D721Med (cell line): Measurements from ENCODE around the gene IL1R1.

Experiments used
- DNase-seq: peaks from one replicate; pipeline ENCODE4 v3.0.0; 2011; ENCODE audit warnings: low spot score; ENCODE audit not compliant: insufficient read length
- FAIRE-seq: peaks from 2 replicates; lab custom pipeline; 2011; peaks lifted over from hg19 to GRCh38; lab: Jason Lieb, UNC
- CTCF ChIP-seq: IDR thresholded peaks from 2 replicates; pipeline ENCODE4 v1.5.1; 2012; ENCODE audit warnings: mild to moderate bottlenecking, control low read depth; ENCODE audit not compliant: insufficient read depth; ENCODE audit errors: missing control alignments

IL1R1 gene

GRCh38 chr2:102114290-102114721 lies 28.2 kb upstream of the IL1R1 start:
- no peak for TF ChIP-seq CTCF
- no peak for DNase-seq
- no peak for FAIRE-seq

DNA sequence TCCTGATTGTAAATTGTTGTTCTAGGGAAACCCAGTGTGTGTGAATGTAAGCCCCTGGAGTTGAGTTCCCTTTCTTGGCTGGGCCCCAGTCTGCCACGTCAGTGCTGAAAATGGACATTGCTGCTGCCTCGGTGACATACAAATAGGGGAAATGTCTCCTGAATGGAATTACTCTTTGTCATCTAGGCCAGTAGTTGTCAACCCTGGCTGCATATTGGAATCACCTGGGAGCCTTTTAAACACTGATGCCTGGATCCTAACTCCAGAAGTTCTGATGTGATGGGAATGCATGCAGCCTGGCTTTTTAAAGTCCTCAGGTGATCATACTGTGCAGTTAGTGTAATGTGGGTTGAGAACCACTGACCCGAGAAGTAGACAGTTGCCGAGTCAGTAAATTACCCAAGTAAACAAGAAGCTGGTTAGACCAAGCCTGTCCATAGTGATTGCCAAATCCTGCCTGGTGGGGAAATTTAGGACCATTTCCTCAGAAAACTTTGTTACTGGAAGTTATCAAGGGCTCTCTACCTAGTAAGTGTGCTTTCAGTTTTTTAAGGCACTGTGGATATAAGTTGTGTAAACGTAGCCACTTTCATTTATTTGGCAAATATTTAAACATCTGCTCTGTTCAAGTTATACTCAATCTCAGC lies 27.6 kb upstream of the IL1R1 start:
- no peak for TF ChIP-seq CTCF
- DNase-seq (no peak), FAIRE-seq (no peak)

DNA sequence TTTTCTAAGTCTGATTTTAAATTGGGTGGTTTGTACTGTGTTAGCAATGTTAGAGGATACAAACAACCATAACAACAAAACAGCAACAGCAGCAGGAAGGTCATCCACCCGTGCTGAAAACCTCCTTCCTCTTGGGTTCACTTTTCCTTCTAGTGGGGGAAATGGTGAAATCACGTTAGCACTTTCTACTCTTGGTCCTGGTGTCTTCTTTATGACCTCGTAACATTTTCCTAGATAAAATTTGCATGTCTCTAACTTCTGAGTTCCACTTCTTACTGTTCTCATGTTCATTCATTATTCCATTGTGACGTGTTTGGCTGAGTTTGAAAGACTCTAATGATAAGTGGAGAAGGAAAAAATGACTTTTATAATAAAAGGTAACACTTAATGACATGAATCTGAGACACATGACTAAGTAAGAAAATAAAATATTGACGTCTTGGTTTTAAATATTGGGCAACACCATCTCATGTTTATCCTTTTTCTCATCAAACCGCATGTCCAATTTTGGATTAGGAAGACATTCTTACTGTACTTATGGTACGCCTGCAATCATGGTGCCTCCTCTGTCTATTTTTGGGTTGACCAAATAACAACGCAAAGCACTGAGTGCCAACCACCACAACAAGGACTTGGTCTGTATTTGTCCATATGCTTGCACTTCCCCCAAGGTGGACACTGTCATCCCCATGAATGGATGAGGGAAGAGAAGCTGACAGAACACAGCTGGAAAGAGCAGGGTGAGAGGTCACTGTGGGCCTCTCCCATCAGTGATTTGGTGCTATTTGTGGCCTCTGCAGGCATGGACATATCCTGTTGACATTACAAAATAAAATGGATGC lies 25.7 kb upstream of the IL1R1 start:
- no peak for FAIRE-seq

GRCh38 chr2:102117472-102117858 lies 25.1 kb upstream of the IL1R1 start:
- no peak for TF ChIP-seq CTCF
- no peak for DNase-seq
- FAIRE-seq = no peak

More for the DNA sequence above, 25.7 kb upstream of the IL1R1 start:
- no peak for TF ChIP-seq CTCF
- DNase-seq = no peak

GRCh38 chr2:102119255-102119654 lies 23.3 kb upstream of the IL1R1 start:
- TF ChIP-seq CTCF = no peak
- no peak for DNase-seq
- no peak for FAIRE-seq

GRCh38 chr2:102120261-102120660 lies 22.3 kb upstream of the IL1R1 start:
- DNase-seq = no peak

More at GRCh38 chr2:102120261-102120660, 22.3 kb upstream of the IL1R1 start:
- no peak for TF ChIP-seq CTCF
- FAIRE-seq = no peak
